A673 (cell line): Measurements from ENCODE around the gene EIF5AL1.
"Not testable (repeated sequence)": the region's sequence is repeated elsewhere in the genome, so short reads cannot be mapped to it uniquely, and the experiment has no call there.

Experiments
- EZH2 ChIP-seq: fragments of 200-600 bp; sonication (generic); IDR thresholded peaks from 2 replicates; pipeline ENCODE4 v1.6.1; 2017; ENCODE audit warnings: borderline replicate concordance, low read depth, mild to moderate bottlenecking, mixed read lengths, antibody characterized with exemption, low read length; ENCODE audit not compliant: poor library complexity, severe bottlenecking
- TF ChIP-seq, protein P1 (sequence below): fragments of 300-800, 200-600 bp; sonication (generic); conservative IDR thresholded peaks from 2 replicates; pipeline ENCODE4 v1.5.1; 2017; ENCODE audit warnings: low read depth, mild to moderate bottlenecking, antibody characterized with exemption, low read length, moderate library complexity, mixed read lengths

DNA sequence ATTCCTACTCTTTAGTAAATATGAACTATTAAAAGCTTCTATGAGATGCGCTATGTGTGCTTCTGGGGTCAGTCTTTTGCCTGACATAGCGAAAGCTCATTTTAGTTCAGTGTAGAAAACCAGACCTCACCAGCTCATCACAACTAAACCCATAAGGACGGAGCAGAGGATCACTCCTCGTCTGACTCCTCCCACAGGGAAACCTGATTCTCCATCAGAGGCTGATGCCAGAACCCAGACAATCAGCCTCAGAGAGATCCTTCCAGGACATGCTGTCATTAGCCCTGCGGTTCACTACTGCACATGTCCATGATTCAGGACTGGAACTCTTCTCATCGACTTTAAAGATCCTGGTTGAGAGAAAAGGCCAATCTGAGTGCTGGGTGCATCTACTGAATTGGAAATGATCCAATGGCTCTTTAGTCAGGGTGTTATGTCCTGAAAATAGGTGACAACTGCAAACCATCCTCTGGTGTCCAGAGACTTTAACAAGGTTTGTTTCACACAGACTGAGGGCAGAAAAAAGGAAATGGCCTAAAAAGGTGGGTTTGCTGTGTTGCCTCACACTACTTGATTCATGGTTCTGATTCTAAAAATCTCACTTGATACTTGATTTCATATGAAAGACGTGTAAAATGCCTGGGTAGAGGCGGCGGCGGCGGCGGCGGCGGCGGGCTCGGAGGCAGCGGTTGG lies at the start of gene EIF5AL1:
- TF ChIP-seq, protein P1, sequence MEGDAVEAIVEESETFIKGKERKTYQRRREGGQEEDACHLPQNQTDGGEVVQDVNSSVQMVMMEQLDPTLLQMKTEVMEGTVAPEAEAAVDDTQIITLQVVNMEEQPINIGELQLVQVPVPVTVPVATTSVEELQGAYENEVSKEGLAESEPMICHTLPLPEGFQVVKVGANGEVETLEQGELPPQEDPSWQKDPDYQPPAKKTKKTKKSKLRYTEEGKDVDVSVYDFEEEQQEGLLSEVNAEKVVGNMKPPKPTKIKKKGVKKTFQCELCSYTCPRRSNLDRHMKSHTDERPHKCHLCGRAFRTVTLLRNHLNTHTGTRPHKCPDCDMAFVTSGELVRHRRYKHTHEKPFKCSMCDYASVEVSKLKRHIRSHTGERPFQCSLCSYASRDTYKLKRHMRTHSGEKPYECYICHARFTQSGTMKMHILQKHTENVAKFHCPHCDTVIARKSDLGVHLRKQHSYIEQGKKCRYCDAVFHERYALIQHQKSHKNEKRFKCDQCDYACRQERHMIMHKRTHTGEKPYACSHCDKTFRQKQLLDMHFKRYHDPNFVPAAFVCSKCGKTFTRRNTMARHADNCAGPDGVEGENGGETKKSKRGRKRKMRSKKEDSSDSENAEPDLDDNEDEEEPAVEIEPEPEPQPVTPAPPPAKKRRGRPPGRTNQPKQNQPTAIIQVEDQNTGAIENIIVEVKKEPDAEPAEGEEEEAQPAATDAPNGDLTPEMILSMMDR: not testable (repeated sequence)
- TF ChIP-seq EZH2: not testable (repeated sequence)
